NCI-H748 (cell line): ENCODE results near the gene PPFIA2.
A peak's percentile ranks its signal among the peaks of the same experiment; 100 is the strongest.

Source experiments
- DNase-seq: peaks from one replicate; lab custom pipeline; 2025; ENCODE audit not compliant: unreplicated experiment; lab: John Stamatoyannopoulos, UW

PPFIA2 gene

GRCh38 chr12:81222846-81223592 lies 536.1 kb downstream of the PPFIA2 start:
- DNase-seq = no peak

- no peak for DNase-seq
These were observed 537.5 kb downstream of the PPFIA2 start for GRCh38 chr12:81221681-81222080.

GRCh38 chr12:81216739-81217138 lies 542.4 kb downstream of the PPFIA2 start:
- no peak for DNase-seq

DNA sequence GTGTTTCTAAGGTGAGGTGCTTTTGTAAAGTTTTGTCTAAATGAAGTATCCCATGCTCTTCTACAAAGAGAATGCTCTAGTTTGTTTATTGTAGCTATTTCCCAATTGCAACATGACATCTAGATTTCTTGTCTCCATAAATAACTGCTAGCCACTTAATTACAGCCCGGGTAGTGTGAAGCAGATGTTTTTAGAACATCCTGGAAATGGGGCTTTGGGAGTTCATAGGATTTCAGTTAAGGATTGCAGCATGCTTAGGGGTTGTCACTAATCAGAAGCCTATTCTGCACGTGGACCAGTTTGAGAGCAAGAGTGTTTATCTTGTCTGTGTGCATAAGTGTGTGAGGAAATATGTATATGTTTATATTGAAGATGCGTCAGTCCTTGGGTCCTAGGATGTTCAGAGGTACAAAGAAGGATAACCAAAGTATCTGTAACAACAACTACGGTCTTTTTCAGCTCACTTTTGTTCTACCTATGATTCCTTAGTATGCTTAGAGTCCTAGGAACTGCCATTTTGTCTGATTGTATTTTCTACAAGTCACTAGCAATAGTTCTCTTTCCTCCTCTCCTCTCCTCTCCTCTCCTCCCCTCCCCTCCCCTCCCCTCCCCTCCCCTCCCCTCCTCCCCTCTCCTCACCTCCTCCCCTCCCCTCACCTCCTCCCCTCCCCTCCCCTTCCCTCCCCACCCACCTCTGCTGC lies 546.0 kb downstream of the PPFIA2 start:
- DNase-seq = peak; percentile 17

GRCh38 chr12:81211306-81211705 lies 547.8 kb downstream of the PPFIA2 start:
- DNase-seq = no peak

- peak; percentile 82 for DNase-seq
These were observed 549.4 kb downstream of the PPFIA2 start for GRCh38 chr12:81209772-81210225.

DNA sequence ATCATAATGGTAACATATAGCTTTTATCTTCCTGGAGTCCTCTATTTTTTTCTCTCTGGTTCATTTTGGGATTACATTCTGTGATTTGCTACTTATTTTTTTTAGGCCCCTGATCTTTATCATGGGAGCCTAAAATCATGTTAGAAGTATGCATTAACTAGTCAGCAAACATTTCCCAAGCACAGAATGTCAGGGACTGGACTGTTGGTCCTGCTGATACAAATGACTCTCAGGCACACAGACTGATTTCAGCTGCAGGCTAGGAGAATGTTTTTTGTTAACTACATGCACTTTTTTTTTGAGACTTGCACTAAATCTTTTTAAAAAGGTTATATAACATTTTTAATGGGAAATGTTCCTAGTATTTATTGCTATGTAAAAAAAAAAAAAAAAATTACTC lies 550.1 kb downstream of the PPFIA2 start:
- peak; percentile 30 for DNase-seq

- peak; percentile 74 for DNase-seq
These were observed 550.8 kb downstream of the PPFIA2 start for GRCh38 chr12:81208187-81208911.
